ENCODE measurements around the gene EFHC2. TPM values are rescaled to one million over a fixed set of nuclear protein-coding genes. Genes with fewer than 3 reads are reported as not detected.
A peak's percentile ranks its signal among the peaks of the same experiment; 100 is the strongest.

Gene EFHC2, protein sequence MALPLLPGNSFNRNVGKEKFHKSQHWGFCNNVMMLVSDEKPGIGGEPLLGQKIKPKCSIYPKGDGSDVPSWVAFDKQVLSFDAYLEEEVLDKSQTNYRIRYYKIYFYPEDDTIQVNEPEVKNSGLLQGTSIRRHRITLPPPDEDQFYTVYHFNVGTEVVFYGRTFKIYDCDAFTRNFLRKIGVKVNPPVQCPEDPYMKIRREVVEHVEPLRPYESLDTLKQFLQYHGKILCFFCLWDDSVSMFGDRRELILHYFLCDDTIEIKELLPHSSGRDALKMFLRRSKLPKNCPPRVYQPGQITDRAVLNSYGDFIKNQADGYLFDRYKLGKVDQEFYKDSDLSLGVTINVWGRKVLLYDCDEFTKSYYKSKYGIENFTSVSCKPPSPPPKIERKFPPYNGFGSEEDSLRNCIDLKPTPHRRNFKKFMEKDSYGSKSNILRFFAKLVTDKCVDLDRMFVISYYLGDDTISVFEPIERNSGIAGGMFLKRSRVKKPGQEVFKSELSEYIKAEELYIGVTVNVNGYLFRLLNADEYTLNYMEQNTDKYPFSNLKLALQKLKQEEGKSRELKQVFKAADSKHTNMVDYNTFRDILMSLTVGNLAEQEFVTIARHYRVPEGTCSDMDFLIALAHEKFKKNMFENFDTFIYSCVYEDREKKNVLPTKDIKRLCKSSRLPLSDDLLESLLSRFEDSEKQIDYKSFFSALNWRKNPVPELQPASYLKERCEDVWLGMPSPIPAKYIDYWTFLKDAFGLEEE
- total RNA-seq (10 to 100 TPM in 5 of 10 donors, 1 to 10 TPM in 5; 7.0 to 17.9 (median 10.3) TPM), polyA plus RNA-seq (10 to 100 TPM in 1 of 2 donors, 1 to 10 TPM in 1; 1.5 to 13.2 TPM)
- long read RNA-seq, donor 1, transcript EFHC2-202 (15 exons, 2,464 nt) = major isoform, 7 of 11 reads
- long read RNA-seq, donor 1, partial matches to known transcripts = 1 of 11 reads
- long read RNA-seq, donor 1, other reads (novel, unspliced or antisense) = 3 of 11 reads
- long read RNA-seq, donor 2, transcript EFHC2-202 (15 exons, 2,464 nt) = major isoform, 8 of 13 reads
- long read RNA-seq, donor 2, partial matches to known transcripts = 2 of 13 reads
- long read RNA-seq, donor 2, other reads (novel, unspliced or antisense) = 3 of 13 reads
- long read RNA-seq, donor 3, transcript EFHC2-202 (15 exons, 2,464 nt) = major isoform, 20 of 29 reads
- long read RNA-seq, donor 3, partial matches to known transcripts = 4 of 29 reads
- long read RNA-seq, donor 3, other reads (novel, unspliced or antisense) = 5 of 29 reads

DNA sequence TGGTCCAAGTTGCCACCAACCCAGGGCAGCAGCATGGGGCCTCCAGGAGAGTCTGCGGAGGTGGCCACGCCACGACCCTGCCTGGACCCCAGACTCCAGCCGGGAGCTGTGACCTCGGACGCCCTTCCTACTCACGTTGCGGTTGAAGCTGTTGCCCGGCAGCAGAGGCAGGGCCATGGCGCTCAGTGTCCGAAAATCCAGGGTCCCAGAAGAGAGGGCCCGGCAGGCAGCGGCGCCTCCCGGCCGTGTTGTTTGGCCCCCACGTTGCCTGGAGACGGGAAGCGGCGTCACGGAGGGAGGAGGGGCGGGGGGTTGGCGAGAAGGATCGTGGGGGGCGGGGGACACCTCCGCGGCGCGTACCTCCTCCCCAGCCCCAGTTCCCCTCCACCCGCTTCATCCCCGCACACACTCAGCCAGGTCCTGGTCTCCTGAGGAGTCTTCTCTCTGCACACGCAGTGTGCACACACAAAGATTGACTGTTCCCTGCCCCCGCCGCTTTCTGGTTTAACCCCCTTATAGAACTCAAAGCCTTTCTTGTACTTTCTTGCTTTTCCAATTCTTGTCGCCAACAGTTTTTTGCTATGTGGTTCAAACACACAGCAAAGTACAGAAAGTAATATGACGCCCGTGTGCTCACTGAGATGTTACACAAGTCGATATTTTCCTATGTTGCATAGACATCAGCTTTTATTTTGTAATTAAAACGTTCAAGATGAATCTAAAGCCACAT, at the start of gene EFHC2:
Gene EFHC2, minus strand, starts transcription at position 261 of the 730 bp plus-strand sequence. Its CDS starts 84 bp downstream, at position 177.
- Histone ChIP-seq H3K4me3 (peak within 1 kb of the TSS in 9 of 10 donors; percentile 38 to 60 (median 51)), H3K36me3 (no peaks in the 10 kb centered on the region)
- intact Hi-C loops (cut with DNase I) = no loop called here

DNA sequence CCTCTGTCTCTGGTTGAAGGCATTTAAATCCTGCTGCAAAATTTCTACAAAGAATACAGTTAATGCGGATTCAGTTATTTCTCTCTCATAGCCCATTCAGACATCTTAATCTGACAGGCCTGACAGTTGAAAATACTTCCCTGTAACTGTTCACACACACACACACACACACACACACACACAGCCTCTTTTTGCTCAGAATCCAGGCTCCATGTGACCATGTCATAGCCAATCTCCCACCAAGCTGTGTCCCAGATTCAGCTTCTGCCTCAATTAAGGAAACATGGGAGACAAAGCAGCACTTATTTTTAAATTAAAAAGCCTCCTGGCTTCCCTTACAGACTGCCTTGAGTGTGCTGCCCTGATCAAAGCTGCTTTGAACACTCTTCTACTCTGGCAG, 49.3 kb upstream of the EFHC2 start:
- ATAC-seq = no peak
- TF ChIP-seq, protein P1, sequence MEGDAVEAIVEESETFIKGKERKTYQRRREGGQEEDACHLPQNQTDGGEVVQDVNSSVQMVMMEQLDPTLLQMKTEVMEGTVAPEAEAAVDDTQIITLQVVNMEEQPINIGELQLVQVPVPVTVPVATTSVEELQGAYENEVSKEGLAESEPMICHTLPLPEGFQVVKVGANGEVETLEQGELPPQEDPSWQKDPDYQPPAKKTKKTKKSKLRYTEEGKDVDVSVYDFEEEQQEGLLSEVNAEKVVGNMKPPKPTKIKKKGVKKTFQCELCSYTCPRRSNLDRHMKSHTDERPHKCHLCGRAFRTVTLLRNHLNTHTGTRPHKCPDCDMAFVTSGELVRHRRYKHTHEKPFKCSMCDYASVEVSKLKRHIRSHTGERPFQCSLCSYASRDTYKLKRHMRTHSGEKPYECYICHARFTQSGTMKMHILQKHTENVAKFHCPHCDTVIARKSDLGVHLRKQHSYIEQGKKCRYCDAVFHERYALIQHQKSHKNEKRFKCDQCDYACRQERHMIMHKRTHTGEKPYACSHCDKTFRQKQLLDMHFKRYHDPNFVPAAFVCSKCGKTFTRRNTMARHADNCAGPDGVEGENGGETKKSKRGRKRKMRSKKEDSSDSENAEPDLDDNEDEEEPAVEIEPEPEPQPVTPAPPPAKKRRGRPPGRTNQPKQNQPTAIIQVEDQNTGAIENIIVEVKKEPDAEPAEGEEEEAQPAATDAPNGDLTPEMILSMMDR (IDR thresholded peaks at IDR 0.05) = no peak
- H3K9me3 ChIP-seq = peaks cover 0 to 11% (median 0%) of the 10 kb centered on the region in 11 donors
- DNase-seq = no peak
- H3K36me3 ChIP-seq = no peaks in the 10 kb centered on the region
- intact Hi-C loops (cut with DNase I) = no loop called here
- no peak overlapping the region for H3K4me3 ChIP-seq
- H3K27ac ChIP-seq = no peak overlapping the region
- no peaks in the 10 kb centered on the region for H3K4me1 ChIP-seq
- 84 to 86% methylated on average over 1 of the region's 1 CpG for WGBS, 2 donors
- peaks cover 0 to 4% (median 0%) of the 10 kb centered on the region in 7 donors for H3K27me3 ChIP-seq

More for the DNA sequence above, at the start of gene EFHC2:
- DNase-seq (peak; percentile 54 to 60), ATAC-seq (peak; percentile 68 to 92 (median 86))
- Histone ChIP-seq H3K4me1 (peaks cover 0 to 11% (median 0%) of the 10 kb centered on the region in 9 donors), H3K27me3 (peaks cover 0 to 60% (median 0%) of the 10 kb centered on the region in 7 donors), H3K9me3 (no peaks in the 10 kb centered on the region), H3K27ac (peak within 1 kb of the TSS in 4 of 10 donors; percentile 39 to 51 (median 44))
- 4 to 5% methylated on average over 29 to 38 of the region's 39 CpGs for WGBS, 2 donors
- TF ChIP-seq, protein P1 (IDR thresholded peaks at IDR 0.05) = no peak

DNA sequence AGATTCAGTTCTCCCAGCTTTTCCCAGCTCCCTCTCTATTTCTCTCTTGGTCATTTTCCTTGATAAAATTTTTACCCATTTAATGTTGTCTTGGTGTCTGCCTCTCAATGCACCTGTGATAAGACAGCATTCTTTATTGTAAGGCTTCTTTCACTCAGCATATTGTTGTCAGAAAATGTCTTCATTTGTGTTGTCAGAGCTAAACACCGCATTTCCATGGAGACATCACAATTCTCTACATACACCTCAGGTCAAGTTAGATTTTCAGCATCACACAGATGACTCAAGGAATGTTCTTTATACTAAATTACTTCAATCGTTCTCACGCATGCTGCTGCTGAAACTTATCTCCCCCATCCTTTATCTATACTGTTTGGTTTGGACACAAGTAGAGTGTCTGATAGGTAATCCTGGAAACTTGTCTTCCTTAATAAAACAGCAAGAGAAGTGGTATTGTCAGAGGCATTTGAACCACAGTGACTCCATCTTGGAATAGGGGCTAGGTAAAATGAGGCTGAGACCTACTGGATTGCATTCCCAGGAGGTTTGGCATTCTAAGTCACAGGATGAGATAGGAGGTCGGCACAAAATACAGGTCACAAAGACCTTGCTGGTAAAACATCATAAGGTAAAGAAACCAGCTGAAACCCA, 41.3 kb upstream of the EFHC2 start:
- no peaks in the 10 kb centered on the region for H3K36me3 ChIP-seq
- no peak overlapping the region for H3K4me3 ChIP-seq
- 68 to 71% methylated on average over 4 of the region's 4 CpGs for WGBS, 2 donors
- intact Hi-C loops (cut with DNase I) = no loop called here
- no peaks in the 10 kb centered on the region for H3K9me3 ChIP-seq
- ATAC-seq (no peak), DNase-seq (no peak)
- peaks cover 0 to 37% (median 0%) of the 10 kb centered on the region in 7 donors for H3K27me3 ChIP-seq
- no peak overlapping the region for H3K27ac ChIP-seq
- TF ChIP-seq, protein P1 (IDR thresholded peaks at IDR 0.05) = no peak
- H3K4me1 ChIP-seq = no peaks in the 10 kb centered on the region
